Keratinocyte (primary cell): ENCODE measurements around the gene MAGEA2.
"Not testable (repeated sequence)": the region's sequence is repeated elsewhere in the genome, so short reads cannot be mapped to it uniquely, and the experiment has no call there.

Experiments used
- EZH2 ChIP-seq: IDR thresholded peaks from one replicate; pipeline ENCODE4 v1.6.1; 2012; ENCODE audit warnings: inconsistent platforms, mild to moderate bottlenecking, low read length, moderate library complexity
- TF ChIP-seq, protein P1 (sequence below), 3 experiments: IDR thresholded peaks in 1 of 3; conservative IDR thresholded peaks in 1 of 3; optimal IDR thresholded peaks in 1 of 3; 2 replicates in 2 of 3; 3 replicates in 1 of 3; pipeline versions ENCODE3 to v1.5.1; 2011; ENCODE audit warnings: low read length in 3 of 3, mild to moderate bottlenecking in 3 of 3, moderate library complexity in 2 of 3, control low read depth in 1 of 3, inconsistent platforms in 1 of 3; ENCODE audit not compliant: insufficient read depth in 2 of 3; ENCODE audit errors: extremely low read depth in 1 of 3

DNA sequence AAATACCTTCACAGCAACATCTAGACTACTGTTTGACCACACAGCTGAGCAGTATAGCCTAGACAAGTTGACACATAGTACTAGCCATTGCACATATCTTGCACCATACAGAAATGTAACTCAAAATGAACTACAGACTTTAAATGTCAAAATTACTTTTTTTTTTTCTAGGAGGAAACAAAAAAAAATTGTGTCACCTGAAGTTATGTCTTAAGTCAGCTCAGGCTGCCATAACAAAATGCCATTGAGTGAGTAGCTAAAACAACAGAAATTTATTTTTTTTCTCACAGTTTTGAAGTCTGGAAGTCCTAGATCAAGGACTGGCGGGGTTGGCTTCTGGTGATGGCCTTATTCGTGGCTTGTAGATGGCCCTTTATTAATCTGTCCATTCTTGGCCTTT, 44.5 kb downstream of the MAGEA2 start, which contains the start of gene CSAG2:
- TF ChIP-seq, protein P1, sequence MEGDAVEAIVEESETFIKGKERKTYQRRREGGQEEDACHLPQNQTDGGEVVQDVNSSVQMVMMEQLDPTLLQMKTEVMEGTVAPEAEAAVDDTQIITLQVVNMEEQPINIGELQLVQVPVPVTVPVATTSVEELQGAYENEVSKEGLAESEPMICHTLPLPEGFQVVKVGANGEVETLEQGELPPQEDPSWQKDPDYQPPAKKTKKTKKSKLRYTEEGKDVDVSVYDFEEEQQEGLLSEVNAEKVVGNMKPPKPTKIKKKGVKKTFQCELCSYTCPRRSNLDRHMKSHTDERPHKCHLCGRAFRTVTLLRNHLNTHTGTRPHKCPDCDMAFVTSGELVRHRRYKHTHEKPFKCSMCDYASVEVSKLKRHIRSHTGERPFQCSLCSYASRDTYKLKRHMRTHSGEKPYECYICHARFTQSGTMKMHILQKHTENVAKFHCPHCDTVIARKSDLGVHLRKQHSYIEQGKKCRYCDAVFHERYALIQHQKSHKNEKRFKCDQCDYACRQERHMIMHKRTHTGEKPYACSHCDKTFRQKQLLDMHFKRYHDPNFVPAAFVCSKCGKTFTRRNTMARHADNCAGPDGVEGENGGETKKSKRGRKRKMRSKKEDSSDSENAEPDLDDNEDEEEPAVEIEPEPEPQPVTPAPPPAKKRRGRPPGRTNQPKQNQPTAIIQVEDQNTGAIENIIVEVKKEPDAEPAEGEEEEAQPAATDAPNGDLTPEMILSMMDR (optimal IDR thresholded peaks at IDR 0.05 in 1 of 3, IDR thresholded peaks at IDR 0.05 in 1 of 3, conservative IDR thresholded peaks at IDR 0.05 in 1 of 3; ENCODE audit: extremely low read depth in 1 of 3, insufficient read depth in 2 of 3, low read length in 3 of 3): not testable (repeated sequence)
- TF ChIP-seq EZH2: not testable (repeated sequence)
